Breast epithelium (tissue), 3 donors: ENCODE measurements around the gene ANKRD65.

ENCODE experiments used
- POLR2A ChIP-seq: fragments of 450-650 bp; IDR thresholded peaks from one replicate; pipeline ENCODE4 v1.6.1; 2016; ENCODE audit warnings: antibody characterized with exemption, mild to moderate bottlenecking, moderate library complexity
- POLR2AphosphoS5 ChIP-seq, 3 donors: sonication (generic); formaldehyde crosslinking; IDR thresholded peaks; one replicate each; pipeline ENCODE4 v1.6.1; 2017; ENCODE audit warnings: antibody characterized with exemption in 3 of 3
- TF ChIP-seq, protein P1 (sequence below), 3 donors: fragments of 450-650 bp; IDR thresholded peaks; one replicate each; pipeline ENCODE4 v1.5.1; 2016 to 2017; ENCODE audit warnings: antibody characterized with exemption in 3 of 3, mild to moderate bottlenecking in 3 of 3, moderate library complexity in 3 of 3

DNA sequence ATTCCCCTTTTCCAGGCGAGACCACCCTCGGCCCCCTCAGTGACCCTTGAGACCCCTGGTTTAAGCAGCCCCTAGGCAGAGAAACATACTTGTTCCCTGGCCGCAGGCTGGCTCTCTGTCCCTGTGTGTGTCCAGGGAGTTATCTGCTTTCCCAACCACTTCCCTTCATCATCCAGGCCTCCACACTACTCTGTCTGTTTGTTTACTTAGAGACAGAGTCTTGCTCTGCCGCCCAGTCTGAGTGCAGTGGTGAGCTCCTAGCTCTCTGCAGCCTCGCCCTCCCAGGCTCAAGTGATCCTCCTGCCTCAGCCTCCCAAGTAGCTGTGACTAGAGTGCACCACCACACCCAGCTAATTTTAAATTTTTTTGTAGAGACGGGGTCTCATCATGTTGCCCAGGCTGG is 8.6 kb upstream of the ANKRD65 start:
- TF ChIP-seq POLR2A (no peak), POLR2AphosphoS5 (IDR thresholded peaks at IDR 0.05) (no peak)
- TF ChIP-seq, protein P1, sequence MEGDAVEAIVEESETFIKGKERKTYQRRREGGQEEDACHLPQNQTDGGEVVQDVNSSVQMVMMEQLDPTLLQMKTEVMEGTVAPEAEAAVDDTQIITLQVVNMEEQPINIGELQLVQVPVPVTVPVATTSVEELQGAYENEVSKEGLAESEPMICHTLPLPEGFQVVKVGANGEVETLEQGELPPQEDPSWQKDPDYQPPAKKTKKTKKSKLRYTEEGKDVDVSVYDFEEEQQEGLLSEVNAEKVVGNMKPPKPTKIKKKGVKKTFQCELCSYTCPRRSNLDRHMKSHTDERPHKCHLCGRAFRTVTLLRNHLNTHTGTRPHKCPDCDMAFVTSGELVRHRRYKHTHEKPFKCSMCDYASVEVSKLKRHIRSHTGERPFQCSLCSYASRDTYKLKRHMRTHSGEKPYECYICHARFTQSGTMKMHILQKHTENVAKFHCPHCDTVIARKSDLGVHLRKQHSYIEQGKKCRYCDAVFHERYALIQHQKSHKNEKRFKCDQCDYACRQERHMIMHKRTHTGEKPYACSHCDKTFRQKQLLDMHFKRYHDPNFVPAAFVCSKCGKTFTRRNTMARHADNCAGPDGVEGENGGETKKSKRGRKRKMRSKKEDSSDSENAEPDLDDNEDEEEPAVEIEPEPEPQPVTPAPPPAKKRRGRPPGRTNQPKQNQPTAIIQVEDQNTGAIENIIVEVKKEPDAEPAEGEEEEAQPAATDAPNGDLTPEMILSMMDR (IDR thresholded peaks at IDR 0.05), result no peak
